GM21717 (cell line): ENCODE data around the gene C11orf21.
"Not testable (repeated sequence)": the region's sequence is repeated elsewhere in the genome, so short reads cannot be mapped to it uniquely, and the experiment has no call there.

ENCODE experiments used
- ATAC-seq: cut with Tn5 transposase; IDR thresholded peaks from one replicate; pipeline ENCODE4 v1.9.1; 2021; ENCODE audit warnings: mild to moderate bottlenecking, moderate library complexity; ENCODE audit not compliant: unreplicated experiment

Gene C11orf21

GRCh38 chr11:2298131-2298794 is 3.5 kb downstream of the C11orf21 start:
- ATAC-seq: no peak

DNA sequence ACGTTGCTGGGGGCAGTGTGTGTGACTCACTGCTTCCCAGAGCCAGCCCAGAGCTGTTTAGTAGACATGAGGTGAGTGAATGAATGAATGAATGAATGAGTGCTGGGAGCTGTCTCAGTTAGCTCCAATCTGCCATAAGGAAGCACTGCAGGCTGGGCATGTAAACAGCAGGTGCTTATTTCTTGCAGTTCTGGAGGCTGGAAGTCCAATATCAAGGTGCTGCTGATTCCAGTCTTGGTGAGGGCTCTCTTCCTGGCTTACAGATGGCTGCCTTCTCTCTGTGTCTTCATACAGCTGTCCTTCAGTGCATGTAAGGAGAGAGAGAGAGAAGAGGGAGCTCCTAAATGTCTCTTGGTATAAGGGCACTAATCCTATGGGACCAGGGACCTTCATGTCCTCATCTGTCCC is 4.1 kb downstream of the C11orf21 start:
- no peak for ATAC-seq

GRCh38 chr11:2296913-2297622 is 4.7 kb downstream of the C11orf21 start:
- ATAC-seq: no peak

- no peak for ATAC-seq
These were observed 5.5 kb downstream of the C11orf21 start for GRCh38 chr11:2295971-2296912.

GRCh38 chr11:2294926-2295290 is 6.8 kb downstream of the C11orf21 start:
- no peak for ATAC-seq

DNA sequence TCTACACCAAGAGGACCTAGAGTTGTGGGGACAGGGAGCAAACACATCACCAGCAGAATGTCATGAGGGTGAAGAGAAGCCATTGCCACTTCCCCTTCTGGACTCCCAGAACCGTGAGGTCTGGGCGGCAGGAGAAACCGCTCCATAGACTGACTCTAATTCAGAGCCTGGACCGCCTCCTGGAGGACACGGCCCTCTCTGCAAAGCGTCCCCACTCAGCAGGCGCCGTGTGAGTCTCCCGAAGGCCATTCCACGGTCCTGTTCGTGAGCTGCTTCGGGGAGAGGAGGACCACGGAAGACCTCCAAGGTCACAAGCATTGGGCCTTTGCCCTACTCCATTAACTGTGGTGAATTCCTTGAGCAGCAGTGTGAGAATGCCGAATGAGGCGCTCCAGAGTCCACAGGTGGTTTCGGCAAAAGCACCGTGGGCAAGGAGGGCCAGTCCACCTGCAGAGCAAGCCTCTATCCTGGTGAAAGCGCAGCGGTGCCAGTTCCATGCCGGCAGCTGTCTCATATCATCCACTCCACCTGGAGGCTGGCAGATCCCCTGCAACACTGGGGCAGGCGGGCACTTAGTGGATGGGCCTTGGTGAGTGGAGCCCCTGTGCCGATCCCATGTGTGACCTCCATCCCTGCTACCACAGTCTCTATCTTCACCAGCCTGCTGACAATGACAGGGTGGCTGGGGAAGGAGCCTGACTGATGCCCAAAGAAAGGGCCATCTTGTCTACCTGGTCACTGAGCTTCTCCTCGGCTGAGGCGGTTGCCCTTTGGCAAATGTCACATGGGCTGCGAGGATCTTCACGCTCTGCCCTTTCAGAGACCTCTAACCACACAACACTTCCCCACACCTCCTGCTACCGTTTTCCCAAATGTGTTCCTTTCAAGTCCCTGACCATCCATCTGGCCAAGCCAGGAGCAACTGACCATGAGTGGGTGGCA is 7.5 kb downstream of the C11orf21 start:
- ATAC-seq: no peak

DNA sequence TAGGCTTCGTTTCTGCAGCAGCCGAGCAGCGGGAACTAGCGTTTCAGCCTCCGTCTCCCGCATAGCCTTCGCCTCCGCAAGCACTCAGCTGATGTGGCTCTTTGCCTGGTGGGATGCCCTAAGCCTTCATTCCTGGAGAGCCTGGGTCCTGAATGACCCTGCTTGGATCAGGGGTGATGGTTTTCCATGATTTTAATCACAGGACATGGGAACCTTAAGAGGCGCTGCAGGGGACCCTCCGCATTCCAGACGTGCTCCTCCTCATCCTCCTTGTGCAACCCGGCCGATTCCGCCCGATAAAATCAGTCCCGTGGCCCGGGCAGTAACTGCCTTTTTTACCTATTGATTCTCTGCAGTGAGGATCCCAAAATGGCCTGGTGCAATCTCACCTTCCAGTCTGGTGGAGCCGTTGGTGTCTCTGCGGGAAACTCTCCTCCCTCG is 8.2 kb downstream of the C11orf21 start:
- no peak for ATAC-seq

- no peak for ATAC-seq
These were observed 11.3 kb downstream of the C11orf21 start for GRCh38 chr11:2290351-2290841.

DNA sequence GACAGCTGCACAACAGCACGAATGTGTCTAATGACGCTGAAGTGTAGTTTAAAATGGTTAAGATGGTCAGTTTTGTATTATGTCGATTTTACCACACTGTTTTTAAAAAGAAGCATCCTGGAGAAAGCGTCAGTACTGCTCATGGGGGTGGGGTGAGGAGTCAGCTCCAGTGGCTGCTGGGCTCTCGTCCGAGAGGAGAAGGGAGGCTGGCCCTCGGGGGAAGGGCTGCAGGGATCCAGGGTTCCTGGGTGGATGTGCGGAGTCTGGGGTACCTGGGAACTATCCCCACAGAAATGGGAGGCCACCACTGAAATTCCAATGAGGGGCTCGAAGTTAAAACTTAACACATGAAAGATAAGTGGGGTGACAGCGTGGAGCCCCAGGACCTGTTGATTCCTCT is 11.9 kb downstream of the C11orf21 start:
- ATAC-seq: no peak

GRCh38 chr11:2289350-2289749 is 12.4 kb downstream of the C11orf21 start:
- ATAC-seq: no peak

DNA sequence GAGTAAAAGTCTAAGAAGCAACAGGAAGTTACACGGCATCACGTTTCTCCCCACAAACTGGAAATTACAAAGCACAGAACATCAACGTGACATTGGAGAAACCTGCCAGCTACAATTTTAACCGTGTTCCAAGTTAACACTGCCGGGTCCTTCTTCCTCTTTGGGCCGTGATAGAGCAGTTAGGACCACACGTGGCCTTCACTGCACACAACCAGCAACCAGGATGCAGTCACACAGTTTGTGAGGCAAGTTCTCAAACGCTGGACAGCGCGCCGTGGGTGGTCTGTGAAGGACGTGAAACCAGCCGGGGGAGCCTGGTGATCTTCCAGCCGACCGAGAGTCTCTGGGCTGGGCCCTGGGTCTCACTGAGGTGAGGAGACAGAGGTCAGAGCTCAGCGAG is 14.6 kb downstream of the C11orf21 start:
- no peak for ATAC-seq

DNA sequence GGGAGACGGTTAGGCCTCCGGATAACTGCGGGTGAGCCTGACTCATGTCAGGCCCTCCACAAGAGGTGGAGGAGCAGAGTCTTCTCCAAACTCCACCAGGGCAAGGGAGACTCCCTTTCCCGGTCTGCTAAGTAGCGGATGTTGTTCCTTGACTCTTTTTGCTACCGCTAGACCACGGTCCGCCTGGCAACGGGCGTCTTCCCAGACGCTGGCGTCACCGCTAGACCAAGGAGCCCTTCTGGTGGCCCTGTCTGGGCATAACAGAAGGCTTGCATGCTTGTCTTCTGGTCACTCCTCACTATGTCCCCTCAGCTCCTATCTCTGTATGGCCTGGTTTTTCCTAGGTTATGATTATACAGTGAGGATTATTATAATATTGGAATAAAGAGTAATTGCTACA is 15.4 kb downstream of the C11orf21 start:
- ATAC-seq: not testable (repeated sequence)

GRCh38 chr11:2280208-2280607 is 21.5 kb downstream of the C11orf21 start:
- ATAC-seq: no peak

DNA sequence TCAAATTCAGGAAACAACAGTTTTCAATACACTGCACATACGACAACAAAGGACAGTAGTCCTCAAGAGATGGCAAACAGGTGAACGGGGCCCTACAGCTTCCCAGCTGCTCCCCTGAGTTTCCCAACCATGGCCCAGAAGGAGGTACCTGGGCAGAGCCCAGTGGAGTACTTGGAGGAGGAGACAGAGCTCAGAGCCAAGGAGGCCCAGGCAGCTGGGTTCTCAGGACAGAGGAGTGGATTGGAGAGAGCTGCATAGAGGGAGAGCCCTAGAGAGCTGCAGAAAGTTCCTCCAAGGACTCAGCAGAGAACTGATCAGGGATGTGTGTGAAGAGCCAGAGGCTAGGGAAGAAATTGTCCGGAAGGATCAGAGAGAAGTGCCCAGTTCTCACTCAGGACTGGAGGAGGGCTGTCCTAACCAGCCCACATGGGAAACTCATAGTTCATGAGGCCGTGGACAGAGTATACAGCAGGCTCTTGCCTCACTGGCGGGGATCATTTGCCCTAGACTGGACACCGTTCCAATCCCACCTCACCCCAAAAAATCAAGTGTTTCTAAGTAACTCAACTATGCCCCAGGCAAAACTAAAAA is 23.7 kb downstream of the C11orf21 start:
- ATAC-seq: no peak

DNA sequence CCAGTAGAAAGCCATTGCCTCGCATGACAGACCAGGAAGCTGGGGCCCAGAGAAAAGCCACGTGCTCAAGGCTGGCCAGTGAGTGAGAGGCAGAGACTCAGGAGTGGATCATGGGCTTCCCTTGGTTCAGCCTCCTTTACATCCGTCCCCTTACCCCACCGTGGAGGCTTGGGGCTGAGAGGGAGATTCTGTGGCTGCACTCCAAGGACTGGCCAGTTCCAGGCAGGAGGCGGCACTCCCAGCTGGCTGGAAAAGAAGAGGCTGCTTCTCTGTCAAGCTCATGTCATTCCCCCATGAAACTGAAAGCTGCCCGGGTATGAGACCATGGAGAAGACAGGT is 24.7 kb downstream of the C11orf21 start:
- no peak for ATAC-seq

DNA sequence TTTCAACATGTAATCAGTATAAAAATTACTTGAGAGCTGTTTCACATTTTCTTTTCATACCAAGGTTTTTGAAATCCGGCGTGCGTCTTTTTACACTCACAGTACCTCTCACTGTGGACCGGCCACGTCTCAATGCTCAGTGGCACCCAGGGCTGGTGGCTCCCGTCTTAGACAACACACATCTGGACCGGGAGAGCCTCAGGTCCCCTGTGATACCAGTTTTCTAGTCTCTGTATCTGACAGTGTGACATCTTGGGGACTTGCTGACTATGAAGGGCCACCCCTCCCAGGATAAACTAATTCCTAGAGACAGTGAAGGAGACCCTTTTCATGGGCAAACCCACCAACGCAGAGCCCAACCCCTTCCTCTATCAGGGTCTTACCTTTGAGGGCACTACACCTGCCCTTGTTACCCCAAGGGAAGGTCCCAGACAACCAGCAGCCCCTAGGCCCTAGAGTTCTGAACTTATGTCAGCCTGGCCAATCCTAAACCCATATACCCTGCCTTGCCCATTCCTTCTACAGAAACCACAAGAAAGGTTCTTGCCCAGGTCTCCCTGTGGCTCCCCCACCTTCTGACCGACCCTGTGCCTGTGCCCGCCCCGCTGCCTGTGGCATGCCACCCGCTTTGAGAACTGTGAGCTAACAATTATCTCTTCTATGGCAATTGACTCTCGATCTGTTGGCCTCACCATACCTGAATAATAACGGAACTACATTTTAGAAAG is 25.3 kb downstream of the C11orf21 start:
- no peak for ATAC-seq

GRCh38 chr11:2275334-2276279 is 26.1 kb downstream of the C11orf21 start:
- no peak for ATAC-seq

GRCh38 chr11:2273771-2274170 is 27.9 kb downstream of the C11orf21 start:
- ATAC-seq: no peak
